K562 (cell line): ENCODE results near the gene NTN1. TPM values are rescaled to one million over a fixed set of nuclear protein-coding genes. Genes with fewer than 3 reads are reported as not detected.

ENCODE experiments used
- ERF ChIP-seq: fragments of 450-650 bp; formaldehyde crosslinking; IDR thresholded peaks from 2 replicates; pipeline ENCODE4 v1.4.0; 2020; ENCODE audit warnings: mild to moderate bottlenecking, mixed read lengths
- FOXJ3 ChIP-seq: sonication (generic); formaldehyde crosslinking; IDR thresholded peaks from 2 replicates; pipeline ENCODE4 v1.4.0; 2020; ENCODE audit warnings: mild to moderate bottlenecking, missing genetic modification reagents
- LARP7 ChIP-seq: fragments of 450-650 bp; IDR thresholded peaks from 2 replicates; pipeline ENCODE4 v1.6.1; 2016
- RNF2 ChIP-seq: sonication (generic); IDR thresholded peaks from 2 replicates; pipeline ENCODE4 v1.6.1; 2016
- TAL1 ChIP-seq: fragments of 450-650 bp; IDR thresholded peaks from 2 replicates; pipeline ENCODE4 v1.6.1; 2016; ENCODE audit warnings: mild to moderate bottlenecking
- ZFP1 ChIP-seq: fragments of 450-650 bp; formaldehyde crosslinking; IDR thresholded peaks from 2 replicates; pipeline ENCODE4 v1.4.0; 2020; ENCODE audit warnings: mild to moderate bottlenecking, mixed read lengths
- ZFP91 ChIP-seq: sonication (generic); formaldehyde crosslinking; IDR thresholded peaks from 2 replicates; pipeline ENCODE4 v1.8.0; 2022; ENCODE audit warnings: mild to moderate bottlenecking, missing genetic modification reagents
- polyA plus RNA-seq, 8 experiments: library from polyadenylated mRNA; depleted of rRNA in 4 of 8; stranded (reverse) in 5 of 8; unstranded in 3 of 8; fragments of >200 nt; fragmentation: Nextera tagmentation in 2 of 8; fragmentation: Illumina TruSeq in 1 of 8; extraction: Ambion mirVana in 2 of 8; extraction: Trizol in 1 of 8; gene quantifications; 2 replicates each; pipeline versions ENCODE4 v1.2.1 to v1.2.3, GENCODE V29; 2011 to 2014; ENCODE audit warnings: inconsistent platforms in 1 of 8, missing spikeins in 1 of 8
- total RNA-seq, 7 experiments: library from RNA; depleted of rRNA in 6 of 7; stranded (reverse); fragments of >200 nt in 6 of 7; fragmentation: Illumina TruSeq in 2 of 7; extraction: Trizol in 2 of 7; gene quantifications; 2 replicates each; pipeline versions ENCODE4 v1.2.1 to v1.2.3, GENCODE V29; 2011 to 2021; ENCODE audit warnings: low replicate concordance in 1 of 7
- TF ChIP-seq, protein P1 (sequence below): IDR thresholded peaks from 3 replicates; pipeline ENCODE4 v1.6.1; 2011; ENCODE audit warnings: borderline replicate concordance, mild to moderate bottlenecking; ENCODE audit not compliant: insufficient read length, insufficient read depth
- TF ChIP-seq, protein P2 (sequence below): fragments of 450-650 bp; formaldehyde crosslinking; IDR thresholded peaks from 2 replicates; pipeline ENCODE4 v1.4.0; 2022; ENCODE audit warnings: missing genetic modification characterization

The NTN1 gene
- total and polyA plus RNA-seq, 9 of the 15 experiments (the other 6 are each of a cell fraction or from before 2014, with no cell fraction given): 0.02 TPM; not detected in 8

GRCh38 chr17:9071811-9072498 lies 50.6 kb downstream of the NTN1 start (continued):
- TF ChIP-seq ZFP1: no peak
- TF ChIP-seq, protein P1, sequence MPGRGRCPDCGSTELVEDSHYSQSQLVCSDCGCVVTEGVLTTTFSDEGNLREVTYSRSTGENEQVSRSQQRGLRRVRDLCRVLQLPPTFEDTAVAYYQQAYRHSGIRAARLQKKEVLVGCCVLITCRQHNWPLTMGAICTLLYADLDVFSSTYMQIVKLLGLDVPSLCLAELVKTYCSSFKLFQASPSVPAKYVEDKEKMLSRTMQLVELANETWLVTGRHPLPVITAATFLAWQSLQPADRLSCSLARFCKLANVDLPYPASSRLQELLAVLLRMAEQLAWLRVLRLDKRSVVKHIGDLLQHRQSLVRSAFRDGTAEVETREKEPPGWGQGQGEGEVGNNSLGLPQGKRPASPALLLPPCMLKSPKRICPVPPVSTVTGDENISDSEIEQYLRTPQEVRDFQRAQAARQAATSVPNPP: no peak
- TF ChIP-seq FOXJ3 (CRISPR knock-in tag): no peak
- TF ChIP-seq TAL1: no peak
- TF ChIP-seq, protein P2, sequence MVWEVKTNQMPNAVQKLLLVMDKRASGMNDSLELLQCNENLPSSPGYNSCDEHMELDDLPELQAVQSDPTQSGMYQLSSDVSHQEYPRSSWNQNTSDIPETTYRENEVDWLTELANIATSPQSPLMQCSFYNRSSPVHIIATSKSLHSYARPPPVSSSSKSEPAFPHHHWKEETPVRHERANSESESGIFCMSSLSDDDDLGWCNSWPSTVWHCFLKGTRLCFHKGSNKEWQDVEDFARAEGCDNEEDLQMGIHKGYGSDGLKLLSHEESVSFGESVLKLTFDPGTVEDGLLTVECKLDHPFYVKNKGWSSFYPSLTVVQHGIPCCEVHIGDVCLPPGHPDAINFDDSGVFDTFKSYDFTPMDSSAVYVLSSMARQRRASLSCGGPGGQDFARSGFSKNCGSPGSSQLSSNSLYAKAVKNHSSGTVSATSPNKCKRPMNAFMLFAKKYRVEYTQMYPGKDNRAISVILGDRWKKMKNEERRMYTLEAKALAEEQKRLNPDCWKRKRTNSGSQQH (CRISPR knock-in tag): no peak
- no peak for TF ChIP-seq ZFP91
- TF ChIP-seq LARP7: no peak
- no peak for TF ChIP-seq RNF2
- TF ChIP-seq ERF: no peak
